GM12891 (cell line): Measurements from ENCODE around the gene SLC38A3.
A peak's percentile ranks its signal among the peaks of the same experiment; 100 is the strongest.

ENCODE experiments used
- DNase-seq: peaks from one replicate; pipeline ENCODE4 v3.0.0; 2011; ENCODE audit warnings: low spot score; ENCODE audit not compliant: insufficient read length
- FAIRE-seq: peaks from 2 replicates; lab custom pipeline; 2011; peaks lifted over from hg19 to GRCh38; lab: Jason Lieb, UNC
- PAX5 ChIP-seq: IDR thresholded peaks from 2 replicates; pipeline ENCODE4 v1.6.1; 2011; ENCODE audit warnings: low read length, moderate library complexity, mild to moderate bottlenecking; ENCODE audit not compliant: insufficient read depth, severe bottlenecking
- POLR2A ChIP-seq: IDR thresholded peaks from 2 replicates; pipeline ENCODE4 v1.6.1; 2011; ENCODE audit warnings: low read depth, low read length, control low read depth
- POLR2AphosphoS5 ChIP-seq: IDR thresholded peaks from 2 replicates; pipeline ENCODE4 v1.6.1; 2011; ENCODE audit warnings: low read depth, low read length, control low read depth
- POU2F2 ChIP-seq: IDR thresholded peaks from 2 replicates; pipeline ENCODE4 v1.6.1; 2011; ENCODE audit warnings: low read depth, mild to moderate bottlenecking, control low read depth, low read length, moderate library complexity
- SPI1 ChIP-seq: IDR thresholded peaks from 2 replicates; pipeline ENCODE4 v1.6.1; 2011; ENCODE audit warnings: low read depth, low read length, control low read depth
- TAF1 ChIP-seq: IDR thresholded peaks from 2 replicates; pipeline ENCODE4 v1.6.1; 2011; ENCODE audit warnings: low read depth, low read length, control low read depth

The SLC38A3 gene

DNA sequence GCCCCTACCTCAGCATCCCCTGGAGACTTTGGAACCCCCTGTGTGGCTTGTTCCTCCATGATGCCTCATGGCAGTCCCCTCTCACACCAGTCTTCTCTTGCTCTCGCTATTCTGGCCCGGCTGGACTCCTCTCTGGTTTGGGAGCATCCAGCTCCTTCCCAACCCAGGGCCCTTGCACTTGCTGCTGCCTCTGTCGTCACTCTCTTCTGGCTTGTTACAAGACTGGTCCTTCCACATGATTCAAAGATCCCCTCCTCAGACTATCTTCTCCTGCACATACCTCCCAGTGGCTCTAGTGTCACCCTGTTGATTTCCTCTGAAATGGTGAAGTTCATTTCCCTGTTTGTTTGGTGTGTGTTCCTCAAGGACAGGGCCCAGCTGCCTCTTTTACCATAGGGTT is 24.4 kb downstream of the SLC38A3 start:
- TF ChIP-seq POLR2AphosphoS5 (no peak), PAX5 (no peak), POLR2A (no peak), POU2F2 (no peak), TAF1 (no peak), SPI1 (no peak)
- FAIRE-seq, result no peak
- DNase-seq, result no peak

DNA sequence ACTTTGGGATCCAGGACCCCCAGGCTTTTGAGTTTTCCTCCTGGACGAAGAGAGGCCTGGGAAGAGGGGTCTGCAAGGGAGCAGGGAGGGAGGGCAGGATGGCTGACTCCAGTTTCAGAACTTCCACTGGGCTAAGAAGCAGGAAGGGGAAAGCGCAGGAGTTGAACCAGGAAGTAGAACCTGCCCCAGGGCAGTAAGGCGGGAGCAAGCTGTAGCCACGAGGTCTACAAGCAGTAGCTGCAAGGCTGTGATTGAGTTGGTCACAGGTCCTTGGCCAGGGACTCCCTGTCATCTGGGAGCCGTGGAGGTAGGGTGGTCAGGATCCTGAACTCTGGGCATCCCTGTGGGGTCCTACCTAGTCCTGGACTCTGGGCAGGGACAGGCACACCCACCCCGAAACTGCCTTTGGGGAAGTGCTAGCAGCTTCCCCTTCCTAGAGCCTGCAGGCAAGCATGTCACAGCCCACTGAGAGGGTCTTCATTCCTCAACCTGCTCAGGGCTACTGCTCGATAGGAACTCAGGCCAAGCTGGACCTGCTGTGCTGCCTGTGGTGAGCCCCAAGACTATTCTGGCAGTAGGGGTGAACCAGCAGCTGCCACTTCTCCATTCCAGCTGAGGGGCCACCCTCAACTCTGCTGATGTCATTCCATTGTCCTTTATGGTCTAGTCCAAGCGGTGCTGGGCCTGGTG is 25.2 kb downstream of the SLC38A3 start:
- no peak for FAIRE-seq

DNA sequence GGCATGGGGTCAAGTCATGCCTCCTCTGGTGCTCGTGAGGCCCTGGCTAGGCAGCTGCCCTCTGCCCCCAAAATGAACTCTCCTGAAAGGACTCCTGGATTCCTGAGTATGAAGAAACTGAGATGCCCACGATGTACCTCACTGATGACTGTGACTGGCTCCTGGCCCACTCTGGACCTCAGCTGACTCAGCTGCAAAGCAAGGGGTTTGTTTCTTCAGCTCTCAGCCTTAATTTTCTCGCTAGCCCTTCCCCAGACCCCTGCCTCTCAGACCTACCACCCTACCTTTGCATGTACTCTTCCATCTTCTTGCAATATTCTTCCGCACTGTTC is 25.7 kb downstream of the SLC38A3 start:
- TF ChIP-seq POLR2A, result no peak
- TF ChIP-seq PAX5, result no peak
- TF ChIP-seq POU2F2, result no peak
- TF ChIP-seq POLR2AphosphoS5, result no peak
- TF ChIP-seq SPI1, result no peak
- TF ChIP-seq TAF1, result no peak
- FAIRE-seq (no peak), DNase-seq (no peak)

More for the DNA sequence above, 25.2 kb downstream of the SLC38A3 start:
- no peak for DNase-seq
- TF ChIP-seq POU2F2 (no peak), SPI1 (peak; percentile 48)

DNA sequence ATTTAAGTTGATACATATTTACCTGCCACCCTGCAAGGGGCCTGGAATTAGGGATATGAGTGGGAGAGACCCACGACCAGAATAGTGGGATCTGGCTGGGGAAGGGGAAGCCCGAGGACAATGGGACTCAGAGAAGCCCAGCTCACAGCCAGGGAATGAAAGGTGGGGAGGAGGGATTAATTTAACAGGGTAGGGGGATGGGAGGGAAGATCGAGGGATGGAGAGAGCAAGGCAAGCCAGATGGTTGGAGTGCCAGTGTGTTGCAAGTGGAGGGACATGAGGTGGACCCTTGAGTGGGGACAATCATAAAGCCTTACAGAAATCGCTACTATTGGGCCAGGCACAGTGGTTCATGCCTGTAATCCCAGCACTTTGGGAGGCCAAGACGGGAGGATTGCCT is 26.5 kb downstream of the SLC38A3 start:
- FAIRE-seq, result no peak
- no peak for DNase-seq
- TF ChIP-seq PAX5 (no peak), POLR2A (no peak), POU2F2 (no peak), TAF1 (no peak), SPI1 (no peak), POLR2AphosphoS5 (no peak)

DNA sequence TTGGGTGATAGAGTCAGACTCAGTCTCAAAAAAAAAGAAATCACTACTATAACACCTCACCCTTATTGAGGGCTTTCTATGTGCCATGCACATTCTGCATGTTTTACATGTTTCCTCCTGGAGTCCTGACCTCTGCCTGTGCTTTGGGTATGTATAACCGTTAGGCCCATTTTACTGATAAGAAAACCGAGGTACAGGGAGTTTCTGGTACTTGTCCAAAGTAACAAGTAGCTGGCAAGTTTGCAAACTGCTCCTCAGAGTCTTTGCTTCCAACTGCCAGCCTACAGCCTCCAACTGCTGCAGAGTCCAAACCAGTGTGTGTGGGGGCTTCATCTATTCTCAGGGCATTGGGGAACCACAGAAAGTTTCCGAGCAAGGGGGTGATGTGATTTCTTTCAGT is 27.2 kb downstream of the SLC38A3 start:
- no peak for TF ChIP-seq POLR2A
- no peak for TF ChIP-seq POLR2AphosphoS5
- no peak for TF ChIP-seq POU2F2
- TF ChIP-seq TAF1, result no peak
- no peak for TF ChIP-seq SPI1
- no peak for TF ChIP-seq PAX5
- FAIRE-seq, result no peak
- DNase-seq, result no peak

DNA sequence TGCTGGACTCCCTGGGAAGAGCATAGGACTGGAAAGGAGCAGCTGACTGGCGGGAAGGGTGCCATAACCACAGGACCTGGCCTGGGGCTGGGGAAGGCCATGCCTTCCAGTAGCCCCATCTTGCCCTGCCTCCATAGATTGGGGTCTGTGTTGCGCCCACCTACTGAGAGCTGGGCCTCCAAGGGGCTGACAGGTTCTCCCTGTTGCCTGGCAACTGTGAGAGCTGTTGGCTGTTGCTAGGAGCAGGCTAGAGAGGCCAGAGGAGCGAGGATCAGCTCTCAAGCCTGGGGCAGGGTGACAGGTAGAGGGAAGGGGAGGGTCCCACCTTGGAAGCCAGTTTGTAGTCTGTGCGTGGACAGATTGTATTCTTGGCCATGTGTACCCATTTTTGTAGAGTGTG is 28.1 kb downstream of the SLC38A3 start:
- TF ChIP-seq PAX5 (no peak), POU2F2 (no peak), TAF1 (no peak), POLR2A (no peak), SPI1 (no peak), POLR2AphosphoS5 (no peak)
- FAIRE-seq (no peak), DNase-seq (no peak)

DNA sequence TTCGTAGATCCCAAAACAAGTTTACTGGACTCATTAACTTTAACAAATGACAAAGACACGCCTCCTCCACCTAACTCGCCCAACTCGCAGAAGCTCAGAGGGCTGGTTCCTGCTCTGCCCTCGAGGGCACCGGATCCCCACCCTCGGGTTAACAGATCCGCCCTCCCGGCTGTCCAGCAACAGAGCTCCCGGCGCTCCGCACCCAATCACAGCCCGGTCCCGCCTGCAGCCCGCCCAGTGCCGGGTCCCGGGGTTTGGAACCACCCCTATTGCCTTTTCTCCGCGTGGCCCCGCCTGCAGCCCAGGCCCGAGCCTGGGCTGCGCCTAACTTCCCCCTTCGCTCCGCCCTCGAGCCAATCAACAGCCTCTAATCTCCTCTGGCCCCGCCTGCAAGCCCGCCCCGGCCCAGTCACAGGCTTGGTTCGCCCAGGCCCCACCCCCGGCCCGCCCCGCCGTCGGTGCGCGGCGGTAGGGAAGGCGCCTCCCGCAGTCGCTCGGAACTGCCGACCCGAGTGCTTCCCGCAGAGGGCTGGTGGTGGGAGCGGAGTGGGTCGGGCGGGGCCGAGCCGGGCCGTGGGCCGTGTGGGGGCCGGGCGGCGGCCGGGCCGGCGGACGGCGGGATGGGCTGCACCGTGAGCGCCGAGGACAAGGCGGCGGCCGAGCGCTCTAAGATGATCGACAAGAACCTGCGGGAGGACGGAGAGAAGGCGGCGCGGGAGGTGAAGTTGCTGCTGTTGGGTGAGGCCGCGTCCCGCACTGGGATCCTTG is 30.8 kb downstream of the SLC38A3 start, which contains the start of gene GNAI2:
GNAI2 (plus strand) TSS at position 489 of the 768 bp plus-strand sequence; CDS start at position 621, 132 bp downstream.
- FAIRE-seq (peak; percentile 99), DNase-seq (peak; percentile 98)
- no peak for TF ChIP-seq PAX5
- TF ChIP-seq POU2F2, result no peak
- peak; percentile 91 for TF ChIP-seq TAF1
- peak; percentile 85 for TF ChIP-seq POLR2A
- peak; percentile 77; the same call in 1 of the 2 replicates for TF ChIP-seq POLR2AphosphoS5
- no peak for TF ChIP-seq SPI1

DNA sequence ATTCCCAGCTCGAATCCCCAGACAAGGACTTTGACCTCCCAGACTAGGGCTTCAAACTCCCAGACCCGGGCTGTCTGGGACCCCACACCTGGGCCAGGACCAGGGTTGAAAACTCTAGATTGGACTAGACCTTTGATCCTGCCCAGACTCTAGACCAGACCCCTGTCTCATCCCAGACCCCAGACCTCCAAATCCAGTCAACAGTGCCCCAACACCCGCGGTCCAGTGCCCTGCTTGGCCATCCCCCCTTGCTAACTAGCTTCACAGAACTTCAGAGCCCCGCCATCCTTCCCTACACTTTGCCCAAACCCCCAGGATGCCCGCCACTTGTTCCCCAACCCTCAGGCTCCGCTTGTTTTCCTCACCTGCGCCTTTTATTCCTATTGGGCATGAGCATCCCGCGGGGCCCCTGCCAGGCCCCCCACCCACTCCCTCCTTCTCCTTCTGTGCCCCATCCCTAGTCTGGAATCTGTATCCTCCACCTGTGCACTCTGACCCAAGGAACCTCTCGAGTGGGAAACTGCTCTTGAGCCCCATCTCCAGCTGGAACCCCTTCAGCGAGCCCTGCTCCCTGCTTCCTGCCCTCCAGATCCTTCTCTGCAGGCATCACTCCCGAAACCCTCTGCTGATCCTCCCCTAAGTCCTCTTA is 31.5 kb downstream of the SLC38A3 start:
- TF ChIP-seq POLR2A, result no peak
- no peak for TF ChIP-seq SPI1
- no peak for TF ChIP-seq TAF1
- no peak for TF ChIP-seq POU2F2
- no peak for TF ChIP-seq POLR2AphosphoS5
- no peak for TF ChIP-seq PAX5
- peak; percentile 5 for FAIRE-seq
- no peak for DNase-seq

DNA sequence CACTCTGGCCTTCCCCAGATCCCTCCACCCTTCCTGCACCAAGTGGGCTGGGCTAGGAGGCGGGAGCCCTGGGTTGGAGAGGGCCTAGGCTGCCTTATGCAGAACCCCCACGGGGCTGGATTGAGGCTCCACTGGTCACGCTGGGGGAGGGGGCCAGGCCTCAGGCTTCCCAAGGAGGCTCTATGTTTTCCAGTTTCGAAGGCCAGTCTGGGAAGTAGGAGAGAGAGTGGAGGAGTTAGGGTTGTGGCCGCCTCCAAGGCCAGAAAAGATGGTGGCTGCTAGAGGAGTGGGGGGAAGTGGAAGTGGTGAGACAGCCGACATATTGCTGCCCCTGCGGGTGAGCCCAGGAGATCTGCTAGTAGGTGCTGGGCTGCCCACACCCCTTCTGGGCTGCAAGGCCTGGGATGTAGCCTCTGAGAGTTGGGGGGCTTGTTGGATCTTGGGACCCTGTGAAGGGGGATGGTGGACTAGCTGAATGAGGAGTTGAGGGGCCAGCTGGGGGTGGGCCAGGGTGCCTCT is 32.1 kb downstream of the SLC38A3 start:
- DNase-seq, result no peak

More for the DNA sequence above, 32.1 kb downstream of the SLC38A3 start:
- FAIRE-seq, result peak; percentile 57
- no peak for TF ChIP-seq POLR2A
- peak; percentile 70 for TF ChIP-seq SPI1
- no peak for TF ChIP-seq POU2F2
- no peak for TF ChIP-seq POLR2AphosphoS5
